VCaP (cell line): ENCODE measurements around the gene LYSMD4.
"Not testable (repeated sequence)": the region's sequence is repeated elsewhere in the genome, so short reads cannot be mapped to it uniquely, and the experiment has no call there.

Experiments used
- H3K27ac ChIP-seq: fragments of 450-650 bp; 2 replicates; pipeline ENCODE4 v1.5.1; 2017
- TF ChIP-seq, protein P1 (sequence below): fragments of 450-650 bp; conservative IDR thresholded peaks from 2 replicates; pipeline ENCODE4 v1.5.1; 2017; ENCODE audit warnings: mild to moderate bottlenecking, moderate library complexity

Gene LYSMD4

DNA sequence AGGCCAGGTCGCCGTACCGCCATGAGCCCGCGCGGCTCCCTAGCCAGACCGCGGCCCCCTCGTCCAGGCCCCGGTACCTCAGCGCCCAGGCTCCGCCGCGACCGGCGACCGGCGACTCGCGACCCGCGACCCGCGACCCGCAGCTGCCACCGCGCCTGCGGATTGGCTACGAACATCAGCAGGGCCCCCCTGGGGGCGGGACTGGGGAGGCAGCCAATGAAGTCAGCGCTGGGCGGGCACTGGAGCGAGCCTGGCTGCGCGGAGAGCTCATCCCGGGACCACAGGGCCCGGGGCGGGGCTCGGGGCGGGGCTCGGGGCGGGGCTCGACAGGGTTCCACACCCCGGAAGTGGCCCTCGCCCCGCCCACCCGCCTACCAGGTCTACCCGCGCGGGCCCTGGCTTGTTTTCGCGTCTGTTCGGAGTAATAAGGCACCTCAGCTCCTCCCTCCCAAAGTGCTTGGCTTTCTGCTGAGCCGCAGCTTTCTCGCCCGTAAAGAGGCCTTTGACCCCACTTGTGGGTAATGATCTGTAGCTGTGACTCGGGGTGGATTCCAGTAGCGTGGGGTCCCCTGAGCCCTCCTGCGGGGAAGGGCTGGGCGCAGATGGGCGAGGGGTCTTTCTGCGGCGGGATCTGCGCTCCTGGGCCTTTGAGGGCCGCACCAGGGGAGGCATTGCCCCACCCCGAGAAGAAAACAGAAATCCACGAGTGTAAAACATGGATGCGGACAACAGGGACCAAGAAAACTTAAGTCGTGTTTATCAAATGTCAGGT lies at the start of gene LYSMD4:
TSS of gene LYSMD4 (minus strand) at position 170 of the 772 bp plus-strand sequence. CDS start 1,438 bp downstream, outside the sequence.
- peak within 1 kb of the TSS; percentile 79 for H3K27ac ChIP-seq
- TF ChIP-seq, protein P1, sequence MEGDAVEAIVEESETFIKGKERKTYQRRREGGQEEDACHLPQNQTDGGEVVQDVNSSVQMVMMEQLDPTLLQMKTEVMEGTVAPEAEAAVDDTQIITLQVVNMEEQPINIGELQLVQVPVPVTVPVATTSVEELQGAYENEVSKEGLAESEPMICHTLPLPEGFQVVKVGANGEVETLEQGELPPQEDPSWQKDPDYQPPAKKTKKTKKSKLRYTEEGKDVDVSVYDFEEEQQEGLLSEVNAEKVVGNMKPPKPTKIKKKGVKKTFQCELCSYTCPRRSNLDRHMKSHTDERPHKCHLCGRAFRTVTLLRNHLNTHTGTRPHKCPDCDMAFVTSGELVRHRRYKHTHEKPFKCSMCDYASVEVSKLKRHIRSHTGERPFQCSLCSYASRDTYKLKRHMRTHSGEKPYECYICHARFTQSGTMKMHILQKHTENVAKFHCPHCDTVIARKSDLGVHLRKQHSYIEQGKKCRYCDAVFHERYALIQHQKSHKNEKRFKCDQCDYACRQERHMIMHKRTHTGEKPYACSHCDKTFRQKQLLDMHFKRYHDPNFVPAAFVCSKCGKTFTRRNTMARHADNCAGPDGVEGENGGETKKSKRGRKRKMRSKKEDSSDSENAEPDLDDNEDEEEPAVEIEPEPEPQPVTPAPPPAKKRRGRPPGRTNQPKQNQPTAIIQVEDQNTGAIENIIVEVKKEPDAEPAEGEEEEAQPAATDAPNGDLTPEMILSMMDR = no peak

DNA sequence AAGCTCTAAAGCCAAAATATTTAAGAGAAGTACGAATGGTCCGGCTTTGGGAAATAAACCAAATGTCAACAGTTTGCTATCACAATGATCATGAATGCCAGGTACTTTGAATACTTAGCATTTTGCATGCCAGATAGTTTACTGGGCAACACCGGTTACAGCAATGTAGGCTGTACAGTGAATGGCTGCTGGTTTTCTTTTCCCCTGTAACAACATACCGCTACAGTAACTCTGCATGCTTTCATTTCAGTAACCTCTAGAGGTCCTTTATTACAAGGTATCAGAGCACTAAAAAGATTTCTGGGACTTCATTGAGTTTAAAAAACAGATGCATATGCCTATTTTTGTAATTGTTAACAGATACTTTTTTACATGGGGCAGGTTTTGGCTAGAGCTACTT lies 48.8 kb upstream of the LYSMD4 start:
- not testable (repeated sequence) for H3K27ac ChIP-seq

DNA sequence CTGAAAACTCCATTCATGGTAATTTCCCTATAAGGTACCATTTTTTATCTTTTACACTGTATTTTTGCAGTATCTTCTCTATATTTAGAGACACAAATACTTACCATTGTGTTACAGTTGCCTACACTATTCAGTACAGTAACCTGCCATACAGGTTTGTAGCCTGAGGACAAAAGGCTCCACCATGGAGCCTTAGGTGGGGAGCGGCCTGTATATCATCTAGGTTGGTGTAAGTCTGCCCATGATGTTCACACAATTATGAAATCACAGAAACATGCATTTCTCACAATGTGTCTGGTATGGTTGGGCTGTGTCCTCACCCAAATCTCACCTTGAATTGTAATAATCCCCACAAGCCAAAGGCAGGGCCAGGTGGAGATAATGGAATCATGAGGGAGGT lies 43.9 kb upstream of the LYSMD4 start:
- TF ChIP-seq, protein P1 = no peak
- no peak overlapping the region for H3K27ac ChIP-seq

DNA sequence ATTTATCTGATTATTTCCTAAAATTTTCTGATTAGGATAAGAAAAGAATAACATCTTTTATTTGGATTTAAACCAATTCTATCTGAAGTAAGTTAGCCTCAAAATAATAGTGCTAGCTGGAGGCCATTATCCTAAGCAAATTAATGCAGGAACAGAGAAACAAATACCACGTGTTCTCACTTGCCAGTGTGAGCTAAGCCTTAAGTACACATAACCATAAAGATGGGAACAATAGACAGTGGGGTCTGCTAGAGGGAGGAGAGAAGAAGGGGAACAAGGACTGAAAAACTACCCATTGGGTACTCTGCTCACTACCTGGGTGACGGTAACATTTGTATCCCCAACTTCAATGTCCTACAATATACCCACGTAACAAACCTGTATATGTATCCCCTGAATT lies 31.3 kb upstream of the LYSMD4 start:
- TF ChIP-seq, protein P1 = no peak
- no peak overlapping the region for H3K27ac ChIP-seq

DNA sequence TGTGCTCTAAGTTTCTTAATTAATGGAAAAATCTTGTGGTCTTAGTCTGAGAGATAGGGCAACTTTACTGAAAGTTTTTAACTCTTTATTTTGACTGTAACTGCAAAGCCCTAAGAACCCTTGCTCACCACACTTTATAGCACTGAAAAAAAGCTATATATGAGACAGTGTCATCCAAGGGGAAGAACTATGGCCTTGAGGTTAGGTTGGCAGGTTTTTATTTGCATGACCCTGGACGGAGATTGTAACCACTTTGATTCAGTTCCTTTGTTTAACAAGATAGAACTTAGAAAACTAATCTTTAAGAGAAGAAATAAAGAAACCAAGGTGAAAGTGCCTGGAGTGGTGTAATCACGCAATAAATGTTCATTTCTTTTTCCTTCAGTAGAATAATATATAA lies 30.6 kb upstream of the LYSMD4 start:
- TF ChIP-seq, protein P1 = no peak
- H3K27ac ChIP-seq = no peak overlapping the region

DNA sequence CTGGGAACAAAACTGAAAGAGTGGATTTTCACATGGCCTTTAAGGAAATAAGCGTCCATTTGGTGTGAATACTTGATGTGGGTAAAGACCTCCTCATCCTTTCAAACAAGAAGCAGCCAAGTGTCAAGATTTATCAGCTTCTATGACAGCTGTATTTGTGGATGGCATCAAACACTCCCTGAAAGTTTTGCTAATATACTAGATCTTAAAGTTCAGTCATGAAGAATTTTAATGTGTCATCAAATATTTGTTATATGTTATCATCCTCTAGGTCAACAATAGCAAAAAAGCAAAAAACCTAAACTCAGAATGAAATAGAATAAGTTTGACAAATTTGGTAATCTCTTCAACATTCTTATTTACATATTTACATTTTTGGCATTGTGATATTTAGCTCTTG lies 29.1 kb upstream of the LYSMD4 start:
- TF ChIP-seq, protein P1 = no peak
- H3K27ac ChIP-seq = no peak overlapping the region

DNA sequence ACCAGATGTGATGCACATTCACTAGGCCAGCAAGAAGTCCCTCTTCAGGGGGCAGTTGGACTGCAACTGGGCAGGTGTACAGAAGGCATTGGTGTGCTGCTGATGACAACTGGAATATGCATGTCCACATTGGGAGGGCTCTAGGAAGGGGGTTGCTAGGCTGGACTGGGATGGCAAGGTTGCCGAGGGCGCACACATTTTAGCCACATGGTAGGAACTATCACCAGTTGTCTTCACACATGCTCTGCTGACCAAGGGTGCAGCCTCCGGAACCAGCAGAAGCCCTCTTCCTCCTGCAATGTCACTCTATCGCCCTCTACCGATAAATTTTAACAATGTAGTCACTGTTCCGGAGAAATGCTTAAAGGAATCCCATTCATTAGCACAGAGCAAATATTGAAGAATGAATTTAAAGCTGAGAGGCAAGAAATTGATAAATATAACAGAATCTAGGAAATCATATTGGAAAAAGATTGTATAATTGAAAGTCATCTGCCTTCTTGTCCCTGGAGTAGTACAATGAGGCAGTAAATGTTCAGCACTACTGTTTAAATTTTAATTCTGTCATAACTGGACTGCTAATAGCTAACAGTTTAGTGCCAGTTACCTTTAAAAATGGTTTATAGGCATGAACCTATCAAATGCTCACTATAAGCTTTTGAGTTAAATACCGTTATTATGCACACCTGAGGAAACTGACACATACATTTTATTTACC lies 22.6 kb upstream of the LYSMD4 start:
- TF ChIP-seq, protein P1 = peak; percentile 97

DNA sequence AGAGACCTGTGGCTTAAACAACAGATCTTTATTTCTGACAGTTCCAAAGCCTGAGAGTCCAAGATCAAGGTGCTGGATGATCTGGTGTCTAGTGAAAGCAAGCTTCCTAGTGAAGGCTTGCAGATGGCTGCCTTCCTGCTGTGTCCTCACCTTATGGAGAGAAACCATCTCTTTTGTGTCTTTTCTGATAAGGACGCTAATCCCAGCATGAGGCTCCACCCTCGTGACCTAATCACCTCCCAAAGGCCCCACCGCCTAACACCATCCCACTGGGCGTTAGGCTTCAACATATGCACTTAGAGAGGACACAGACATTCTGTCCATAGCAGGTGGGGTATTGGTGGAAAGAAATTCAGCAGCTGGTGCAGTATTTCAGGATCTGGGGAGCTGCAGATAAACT lies 19.8 kb upstream of the LYSMD4 start:
- H3K27ac ChIP-seq = no peak overlapping the region
- TF ChIP-seq, protein P1 = no peak

More for the DNA sequence above, 22.6 kb upstream of the LYSMD4 start:
- H3K27ac ChIP-seq = no peak overlapping the region
